Smooth muscle cell (in vitro differentiated cells): ENCODE measurements around the gene DPP10. TPM values are rescaled to one million over a fixed set of nuclear protein-coding genes. Genes with fewer than 3 reads are reported as not detected.
"Not testable (repeated sequence)": the region's sequence is repeated elsewhere in the genome, so short reads cannot be mapped to it uniquely, and the experiment has no call there.

Experiments used
- DNase-seq: peaks from one replicate; lab custom pipeline; 2025; ENCODE audit not compliant: unreplicated experiment; lab: John Stamatoyannopoulos, UW
- H2AFZ ChIP-seq: fragments of 200-600 bp; sonication (generic); 2 replicates; pipeline ENCODE4 v1.6.0; 2016; ENCODE audit warnings: antibody characterized with exemption, low read depth, mild to moderate bottlenecking
- H3F3A ChIP-seq: fragments of 200-600 bp; sonication (generic); 2 replicates; pipeline ENCODE4 v1.6.0; 2017; ENCODE audit warnings: antibody characterized with exemption, low read depth
- H3K27ac ChIP-seq: fragments of 200-600 bp; sonication (generic); 2 replicates; pipeline ENCODE4 v1.5.1; 2016; ENCODE audit warnings: low read depth, mild to moderate bottlenecking
- H3K27me3 ChIP-seq: fragments of 200-600 bp; sonication (generic); 2 replicates; pipeline ENCODE4 v1.6.1; 2016; ENCODE audit warnings: low read depth, mild to moderate bottlenecking
- H3K36me3 ChIP-seq: fragments of 200-600 bp; sonication (generic); 2 replicates; pipeline ENCODE4 v1.5.1; 2016; ENCODE audit warnings: low read depth
- H3K4me1 ChIP-seq: fragments of 200-600 bp; sonication (generic); 2 replicates; pipeline ENCODE4 v1.5.1; 2016; ENCODE audit warnings: low read depth
- H3K4me2 ChIP-seq: fragments of 200-600 bp; sonication (generic); 2 replicates; pipeline ENCODE4 v1.6.0; 2016; ENCODE audit warnings: mild to moderate bottlenecking
- H3K4me3 ChIP-seq: fragments of 200-600 bp; sonication (generic); 2 replicates; pipeline ENCODE4 v1.5.1; 2016; ENCODE audit warnings: mild to moderate bottlenecking
- H3K79me2 ChIP-seq: fragments of 200-600 bp; sonication (generic); 2 replicates; pipeline ENCODE4 v1.6.0; 2016; ENCODE audit warnings: low read depth, mild to moderate bottlenecking
- H3K9ac ChIP-seq: fragments of 200-600 bp; sonication (generic); 2 replicates; pipeline ENCODE4 v1.6.0; 2016; ENCODE audit warnings: low read depth
- H3K9me3 ChIP-seq: fragments of 200-600 bp; sonication (generic); replicated peaks from 2 replicates; pipeline ENCODE4 v1.5.1; 2016; ENCODE audit warnings: low read depth
- H4K20me1 ChIP-seq: fragments of 200-600 bp; sonication (generic); 2 replicates; pipeline ENCODE4 v1.6.0; 2016; ENCODE audit warnings: low read depth
- CTCF ChIP-seq: fragments of 200-600 bp; sonication (generic); IDR thresholded peaks from 2 replicates; pipeline ENCODE4 v1.5.1; 2017; ENCODE audit warnings: borderline replicate concordance, mild to moderate bottlenecking, antibody characterized with exemption; ENCODE audit not compliant: insufficient read depth, poor library complexity, severe bottlenecking
- WGBS: methylation state at CpG from one replicate; pipeline ENCODE4 v1.1.7; 2016; ENCODE audit warnings: low lambda C conversion rate; 5-methylcytosine and 5-hydroxymethylcytosine counted together
- polyA plus RNA-seq: library from polyadenylated mRNA; unstranded; fragments of >200 nt; fragmentation: Nextera tagmentation; extraction: Ambion mirVana; gene quantifications from 2 replicates; pipeline ENCODE4 v1.2.1, GENCODE V29; 2016
- total RNA-seq: library from RNA; depleted of rRNA; stranded (reverse); fragments of >200 nt; gene quantifications from 2 replicates; pipeline ENCODE4 v1.2.3, GENCODE V29; 2014

DPP10 gene
- total and polyA plus RNA-seq, 2 experiments from 2014 or later, result 3.6 TPM; not detected in 1

- no peak overlapping the region for H2AFZ ChIP-seq
- H3K36me3 ChIP-seq, result no peaks in the 10 kb centered on the region
- 81% methylated on average over 2 of the region's 2 CpGs for WGBS
- no peaks in the 10 kb centered on the region for H3K27me3 ChIP-seq
- H3K4me2 ChIP-seq, result no peak overlapping the region
- H3K9me3 ChIP-seq, result no peaks in the 10 kb centered on the region
- no peaks in the 10 kb centered on the region for H3K79me2 ChIP-seq
- H3K4me1 ChIP-seq, result no peaks in the 10 kb centered on the region
- no peaks in the 10 kb centered on the region for H4K20me1 ChIP-seq
- H3K4me3 ChIP-seq, result no peak overlapping the region
- TF ChIP-seq CTCF, result no peak
- H3K27ac ChIP-seq, result no peak overlapping the region
- no peaks in the 10 kb centered on the region for H3F3A ChIP-seq
- DNase-seq, result no peak
- H3K9ac ChIP-seq, result no peak overlapping the region
These were observed 36.1 kb upstream of the DPP10 start for GRCh38 chr2:114406347-114406746.

GRCh38 chr2:114407353-114407752 lies 35.1 kb upstream of the DPP10 start:
- not testable (repeated sequence) for H3K4me3 ChIP-seq, H3K9ac ChIP-seq, H3K36me3 ChIP-seq, H4K20me1 ChIP-seq, H3K79me2 ChIP-seq, H3K27ac ChIP-seq, DNase-seq, H3K4me1 ChIP-seq, H2AFZ ChIP-seq, H3F3A ChIP-seq, H3K27me3 ChIP-seq, H3K9me3 ChIP-seq, H3K4me2 ChIP-seq
- WGBS, result 94% methylated on average over 3 of the region's 5 CpGs

GRCh38 chr2:114421781-114422180 lies 20.7 kb upstream of the DPP10 start:
- H3K4me1 ChIP-seq, result no peaks in the 10 kb centered on the region
- 48% methylated on average over 3 of the region's 3 CpGs for WGBS

GRCh38 chr2:114424699-114425098 lies 17.7 kb upstream of the DPP10 start:
- no peaks in the 10 kb centered on the region for H3K27me3 ChIP-seq
- H3K9ac ChIP-seq, result no peak overlapping the region
- no peaks in the 10 kb centered on the region for H3F3A ChIP-seq
- no peak overlapping the region for H3K4me2 ChIP-seq
- WGBS, result 85% methylated on average over 2 of the region's 2 CpGs
- no peaks in the 10 kb centered on the region for H3K4me1 ChIP-seq
- no peaks in the 10 kb centered on the region for H4K20me1 ChIP-seq
- DNase-seq, result no peak
- no peak overlapping the region for H3K4me3 ChIP-seq
- H3K36me3 ChIP-seq, result no peaks in the 10 kb centered on the region
- H3K9me3 ChIP-seq, result no peaks in the 10 kb centered on the region
- H2AFZ ChIP-seq, result no peak overlapping the region
- no peak for TF ChIP-seq CTCF
- H3K27ac ChIP-seq, result no peak overlapping the region
- no peaks in the 10 kb centered on the region for H3K79me2 ChIP-seq

More at GRCh38 chr2:114421781-114422180, 20.7 kb upstream of the DPP10 start:
- Histone ChIP-seq H3K27ac (no peak overlapping the region), H3K9me3 (no peaks in the 10 kb centered on the region), H3K4me3 (no peak overlapping the region), H3K36me3 (no peaks in the 10 kb centered on the region), H3F3A (no peaks in the 10 kb centered on the region), H3K9ac (no peak overlapping the region), H3K27me3 (no peaks in the 10 kb centered on the region), H3K4me2 (no peak overlapping the region), H3K79me2 (no peaks in the 10 kb centered on the region), H2AFZ (no peak overlapping the region), H4K20me1 (no peaks in the 10 kb centered on the region)
- TF ChIP-seq CTCF, result no peak
- DNase-seq, result no peak
